HG03442 (cell line): Measurements from ENCODE around the gene ISY1.
"Not testable (repeated sequence)": the region's sequence is repeated elsewhere in the genome, so short reads cannot be mapped to it uniquely, and the experiment has no call there.

Experiments used
- ATAC-seq: cut with Tn5 transposase; IDR thresholded peaks from one replicate; pipeline ENCODE4 v1.9.1; 2021; ENCODE audit warnings: mild to moderate bottlenecking, moderate library complexity; ENCODE audit not compliant: unreplicated experiment

Gene ISY1

GRCh38 chr3:129121016-129121791, 39.7 kb downstream of the ISY1 start:
- ATAC-seq: no peak

DNA sequence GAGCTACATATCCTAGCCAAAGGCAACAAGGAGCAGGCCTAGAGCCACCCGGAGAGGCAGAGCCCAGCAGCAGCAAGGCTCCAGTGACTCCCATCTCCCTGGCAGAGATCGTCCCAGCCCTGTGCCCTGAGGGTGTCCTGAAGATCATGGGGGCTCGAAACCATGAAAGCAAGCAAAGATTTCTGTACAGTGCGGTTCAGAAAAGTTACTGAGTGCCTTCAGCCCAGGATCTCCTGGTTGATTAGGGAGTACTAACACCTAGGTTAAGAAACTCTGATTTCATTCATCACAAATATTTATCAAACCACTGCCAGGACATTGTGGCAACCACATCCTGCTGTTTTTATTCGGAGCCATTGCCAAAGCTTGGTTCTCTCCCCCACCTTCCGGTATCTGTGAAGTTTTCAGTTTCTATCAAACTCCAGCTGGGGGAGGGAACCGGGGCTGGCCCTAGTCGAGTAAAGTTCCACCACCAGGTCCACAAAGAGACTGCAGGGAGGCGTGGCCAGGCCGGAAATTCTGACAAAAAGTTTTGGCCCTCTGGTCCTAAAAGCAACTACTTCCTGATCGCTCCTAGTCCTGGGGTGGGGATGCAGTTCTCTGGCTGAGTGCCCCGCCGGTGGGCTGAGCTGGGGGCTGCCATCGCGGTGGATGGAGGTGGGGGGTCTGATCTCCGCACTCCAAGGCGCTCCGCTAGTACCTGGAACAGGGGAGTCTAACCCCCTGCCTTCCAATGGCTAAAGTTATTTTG, 40.4 kb downstream of the ISY1 start:
- peak; percentile 71 for ATAC-seq

GRCh38 chr3:129119365-129120100, 41.3 kb downstream of the ISY1 start:
- no peak for ATAC-seq

DNA sequence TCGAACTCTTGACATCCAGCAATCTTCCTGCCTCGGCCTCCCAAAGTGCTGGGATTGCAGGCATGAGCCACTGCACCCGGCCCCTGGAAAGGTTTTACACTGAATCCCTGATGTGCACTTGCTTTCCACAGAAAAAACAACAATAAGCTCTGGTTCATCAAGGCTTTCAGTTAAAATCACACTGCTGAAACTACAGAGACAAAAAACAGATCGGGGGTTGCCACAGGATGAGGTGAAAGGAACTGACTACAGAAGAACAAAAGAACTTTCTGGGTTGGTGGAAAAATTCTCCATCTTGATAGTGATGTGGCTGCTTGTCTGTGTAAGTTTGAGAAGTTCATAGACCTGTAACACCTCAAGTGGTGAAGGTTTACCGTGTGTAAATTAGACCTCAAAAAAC, 42.1 kb downstream of the ISY1 start:
- ATAC-seq: no peak

- no peak for ATAC-seq
Observed at GRCh38 chr3:129117134-129117533, 43.7 kb downstream of the ISY1 start.

DNA sequence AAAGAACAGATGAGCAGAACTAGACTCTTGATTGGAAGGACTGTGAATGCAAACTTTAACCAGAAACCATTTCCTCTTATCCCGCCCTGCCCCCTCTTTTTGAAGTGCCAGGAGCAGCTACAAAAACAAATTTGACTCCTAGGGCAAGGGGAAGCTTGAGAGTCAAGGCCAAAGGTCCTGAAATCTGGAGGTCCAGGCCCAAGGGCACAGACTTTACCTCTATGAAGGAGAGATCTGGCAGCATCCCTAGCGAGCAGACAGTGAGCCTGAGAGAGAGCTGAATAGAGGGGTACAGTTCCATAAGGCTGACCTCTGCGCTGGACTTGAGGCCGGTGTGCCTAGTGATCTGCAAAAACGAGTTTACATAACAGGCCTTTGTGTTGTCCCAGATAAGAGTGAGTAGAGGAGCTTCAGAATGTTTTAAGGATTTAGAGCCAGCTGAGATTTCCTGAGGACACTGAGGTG, 44.3 kb downstream of the ISY1 start:
- no peak for ATAC-seq

DNA sequence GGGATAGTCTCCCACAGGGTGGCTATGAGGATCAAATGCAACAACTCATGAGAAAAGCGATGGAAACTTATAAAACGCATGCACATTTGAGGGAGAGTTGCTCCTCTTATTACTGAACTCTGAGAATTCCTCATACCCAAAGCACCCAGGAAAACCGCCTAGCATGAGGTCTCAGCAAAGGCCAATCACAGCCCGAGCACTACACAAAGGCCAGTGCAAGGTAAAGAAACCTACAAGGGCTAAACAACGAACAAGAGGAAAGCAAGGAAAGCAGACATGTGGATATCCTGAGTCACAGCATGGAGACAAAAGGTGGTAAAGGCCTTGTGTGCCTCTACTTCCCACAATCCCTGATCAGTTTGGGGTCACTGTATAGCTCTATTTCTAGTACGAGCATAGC, 46.4 kb downstream of the ISY1 start:
- ATAC-seq: no peak

- ATAC-seq: no peak
Observed at GRCh38 chr3:129112308-129113052, 48.4 kb downstream of the ISY1 start.

DNA sequence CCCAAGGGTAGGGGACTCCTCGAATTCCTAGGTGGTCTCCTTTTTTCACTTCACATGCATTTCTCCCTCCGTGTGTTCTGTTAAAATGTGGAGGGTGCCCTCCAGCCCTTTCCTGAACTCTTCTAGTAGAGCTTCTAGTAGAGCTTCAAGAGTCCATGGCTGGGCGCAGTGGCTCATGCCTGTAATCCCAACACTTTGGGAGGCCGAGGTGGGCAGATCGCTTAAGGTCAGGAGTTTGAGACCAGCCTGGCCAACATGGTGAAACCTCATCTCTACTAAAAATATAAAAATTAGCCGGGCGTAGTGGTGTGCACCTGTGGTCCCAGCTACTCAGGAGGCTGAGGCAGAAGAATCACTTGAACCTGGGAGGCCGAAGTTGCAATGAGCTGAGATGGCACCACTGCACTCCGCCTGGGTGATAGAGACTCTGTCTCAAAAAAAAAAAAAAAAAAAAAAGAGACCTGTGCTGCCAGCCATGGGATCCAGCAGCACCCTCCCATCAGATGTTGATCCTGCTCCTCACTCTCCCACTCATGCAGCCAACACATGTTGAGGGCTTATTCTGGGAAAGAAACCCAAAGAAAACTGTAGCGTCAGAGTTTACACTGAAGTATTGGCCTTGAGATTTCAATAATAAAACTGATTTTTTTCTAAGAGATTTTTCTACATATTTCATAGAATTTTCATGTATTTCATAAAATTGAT, 49.6 kb downstream of the ISY1 start:
- ATAC-seq: not testable (repeated sequence)

DNA sequence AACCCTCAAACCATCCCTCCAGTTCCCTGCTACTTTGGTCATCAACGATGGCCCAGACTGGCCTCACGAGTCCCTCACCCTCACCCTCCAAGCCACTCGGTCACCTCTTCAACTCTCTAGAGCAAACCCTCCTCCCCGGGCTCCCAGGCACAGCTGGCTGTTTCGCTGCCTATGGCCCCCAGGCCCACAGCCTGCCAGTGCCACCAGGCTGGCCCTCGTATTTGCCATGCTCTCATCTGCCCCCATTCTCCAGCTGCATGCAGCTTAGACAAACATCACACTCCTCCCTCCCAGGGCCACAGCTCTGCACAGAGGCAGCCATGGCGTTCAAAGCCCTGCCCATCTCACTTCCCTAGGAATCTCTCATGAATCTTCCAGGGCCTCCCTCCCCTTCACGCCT, 53.1 kb downstream of the ISY1 start:
- ATAC-seq: no peak

GRCh38 chr3:129106866-129107565, 53.8 kb downstream of the ISY1 start:
- ATAC-seq: no peak

GRCh38 chr3:129106320-129106719, 54.5 kb downstream of the ISY1 start:
- no peak for ATAC-seq

- no peak for ATAC-seq
Observed at GRCh38 chr3:129105862-129106261, 55.0 kb downstream of the ISY1 start.

- no peak for ATAC-seq
Observed at GRCh38 chr3:129104498-129105079, 56.3 kb downstream of the ISY1 start.

DNA sequence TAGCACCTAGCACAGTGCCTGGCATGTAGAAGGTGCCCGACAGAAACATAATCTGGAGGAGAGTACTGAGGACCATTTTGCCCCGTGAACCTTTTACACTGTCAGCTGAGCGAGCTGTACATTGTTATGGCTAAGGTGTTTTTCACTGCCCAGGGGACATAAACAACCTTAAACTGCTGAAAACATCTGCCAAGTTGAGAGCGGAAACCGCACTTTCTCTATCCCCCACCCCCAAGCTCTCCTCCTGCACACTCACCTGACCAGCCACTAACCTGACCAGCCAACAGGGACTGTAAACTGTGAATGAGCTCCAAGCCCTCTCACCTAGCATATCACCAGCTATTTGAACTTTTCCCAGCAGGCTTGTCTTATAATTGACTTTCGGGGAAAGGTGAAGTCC, 56.8 kb downstream of the ISY1 start:
- ATAC-seq: no peak

DNA sequence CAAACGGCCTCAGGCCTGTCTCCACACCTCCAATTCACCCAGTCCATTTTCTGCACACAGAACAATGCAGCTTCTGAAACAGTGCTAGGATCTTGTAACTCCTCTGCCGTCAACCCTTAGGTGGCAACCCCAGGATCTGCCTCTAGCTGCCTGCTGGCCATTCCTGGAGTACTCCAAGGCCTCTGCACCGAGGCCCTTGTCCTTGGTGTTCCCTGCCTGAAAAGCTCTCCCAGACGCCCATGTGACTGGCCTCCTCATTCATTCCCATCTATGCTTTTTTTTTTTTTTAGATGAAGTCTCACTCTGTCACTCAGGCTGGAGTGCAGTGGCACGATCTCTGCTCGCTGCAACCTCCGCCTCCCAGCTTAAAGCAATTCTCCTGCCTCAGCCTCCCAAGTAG, 57.6 kb downstream of the ISY1 start:
- no peak for ATAC-seq

DNA sequence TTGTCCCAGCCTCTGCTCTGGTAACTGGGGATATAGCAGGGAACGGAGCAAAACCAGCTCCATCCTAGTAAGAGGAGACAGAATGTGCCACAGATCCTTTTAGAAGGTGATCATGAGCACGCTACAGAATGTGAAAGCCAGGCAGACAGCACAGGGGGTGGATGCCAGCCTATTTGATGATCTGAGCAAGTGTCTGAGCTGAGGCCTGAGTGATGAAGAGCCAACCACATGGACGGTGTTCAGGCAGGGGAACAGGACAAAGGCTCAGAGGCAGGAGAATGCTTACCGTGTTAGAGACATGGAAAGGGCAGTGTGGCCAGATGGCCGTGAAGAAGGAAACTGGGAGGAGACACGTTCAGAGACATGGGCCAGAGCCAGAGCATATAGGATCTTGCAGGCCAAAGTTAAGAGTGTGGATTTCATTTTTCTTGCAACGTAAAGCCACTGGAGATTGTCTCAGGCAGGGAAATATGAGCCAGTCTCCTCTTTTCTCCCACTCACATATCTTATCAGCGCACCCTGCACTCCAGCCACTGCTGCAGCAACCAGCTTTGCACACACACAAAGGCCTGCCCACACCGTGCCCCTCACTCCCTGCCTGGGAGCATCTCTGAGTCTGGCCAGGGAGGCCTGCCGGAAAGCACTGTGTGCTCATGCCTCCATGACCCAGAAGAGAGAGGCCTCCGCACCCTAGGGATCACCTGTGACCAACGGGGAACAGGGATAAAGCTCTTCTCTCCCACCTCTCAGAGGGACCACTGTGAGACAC, 59.3 kb downstream of the ISY1 start:
- ATAC-seq: no peak

GRCh38 chr3:129100274-129100673, 60.6 kb downstream of the ISY1 start:
- ATAC-seq: no peak

DNA sequence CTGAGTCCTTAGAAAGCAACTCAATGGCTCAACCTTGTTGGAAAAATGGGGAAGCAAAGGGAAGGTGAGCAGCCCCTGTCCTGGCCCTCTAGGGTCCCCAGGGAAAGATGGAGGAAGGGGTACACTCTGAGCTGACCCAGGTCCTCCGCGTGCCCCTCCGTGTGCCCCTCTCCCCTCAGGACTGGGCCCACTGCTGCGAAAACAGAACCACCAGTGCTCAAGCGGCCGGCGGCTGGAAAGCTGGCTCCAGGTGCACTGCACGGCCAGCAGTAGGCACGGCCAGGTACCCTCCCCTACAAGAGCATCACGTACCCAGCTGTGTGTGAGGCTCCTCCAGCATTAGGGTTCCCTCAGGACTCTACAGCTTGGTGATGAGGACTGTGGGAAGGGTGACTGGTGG, 65.6 kb downstream of the ISY1 start:
- ATAC-seq: no peak
